GM12878 (cell line): ENCODE measurements around the gene IGSF8. TPM values are rescaled to one million over a fixed set of nuclear protein-coding genes. Genes with fewer than 3 reads are reported as not detected.

Experiments
- ATAC-seq: fragments of 200-7000 bp; cut with Tn5 transposase; 3 replicates; pipeline ENCODE4 v1.9.1; 2020; ENCODE audit warnings: mild to moderate bottlenecking, moderate library complexity
- BruUV-seq: library from RNA; stranded (reverse); fragments of 400-500 nt; replicated peaks from 2 replicates; lab custom pipeline; 2021; lab: Mats Ljungman, UMichigan
- CTCF ChIA-PET: fragments of 300-600 bp; sonication (Branson Sonifier 250); formaldehyde crosslinking; extraction: SDS; loops from one replicate; lab custom pipeline; 2021; ENCODE audit warnings: inconsistent platforms; lab: Yijun Ruan, JAX
- POLR2A ChIA-PET: fragments of 350-600 bp; formaldehyde crosslinking; extraction: SDS; loops from one replicate; lab custom pipeline; 2021; ENCODE audit warnings: inconsistent platforms; lab: Charles Lee
- RAD21 ChIA-PET: fragments of 300-600 bp; sonication (Branson Sonifier 250); formaldehyde crosslinking; loops from one replicate; lab custom pipeline; 2023; ENCODE audit warnings: antibody characterized with exemption; ENCODE audit not compliant: unreplicated experiment; lab: Charles Lee
- SMC1A ChIA-PET: fragments of 300-600 bp; sonication (Branson Sonifier 250); formaldehyde crosslinking; loops from one replicate; lab custom pipeline; 2023; ENCODE audit not compliant: unreplicated experiment, uncharacterized antibody; lab: Charles Lee
- DNase-seq: peaks from one replicate; pipeline ENCODE4 v3.0.0-alpha.2; 2011; ENCODE audit warnings: low read depth, low spot score
- FAIRE-seq: peaks from 3 replicates; lab custom pipeline; 2011; peaks lifted over from hg19 to GRCh38; lab: Jason Lieb, UNC
- H2AFZ ChIP-seq: 2 replicates; pipeline ENCODE4 v1.6.0; 2011; ENCODE audit warnings: low read depth, low read length, control low read depth; ENCODE audit not compliant: control insufficient read depth
- H3K27ac ChIP-seq: 2 replicates; pipeline ENCODE4 v1.5.1; 2011; ENCODE audit warnings: control low read depth; ENCODE audit not compliant: control insufficient read depth, insufficient read depth
- H3K27me3 ChIP-seq, 2 experiments: replicated peaks in 1 of 2; 2 replicates each; pipeline versions ENCODE4 v1.6.0 to v1.6.1; 2011; ENCODE audit warnings: low read length in 1 of 2; ENCODE audit not compliant: control insufficient read depth in 2 of 2, insufficient read depth in 2 of 2
- H3K36me3 ChIP-seq, 2 experiments: 2 replicates each; pipeline ENCODE4 v1.5.1; 2011; ENCODE audit warnings: low read length in 1 of 2; ENCODE audit not compliant: control insufficient read depth in 2 of 2, insufficient read depth in 2 of 2
- H3K4me1 ChIP-seq: 2 replicates; pipeline ENCODE4 v1.6.1; 2011; ENCODE audit warnings: mild to moderate bottlenecking, low read length, moderate library complexity, mixed read lengths; ENCODE audit not compliant: control insufficient read depth, insufficient read depth
- H3K4me2 ChIP-seq: 2 replicates; pipeline ENCODE4 v1.6.0; 2011; ENCODE audit warnings: control low read depth; ENCODE audit not compliant: control insufficient read depth, insufficient read depth
- H3K4me3 ChIP-seq: fragments of 200-600 bp; sonication (generic); 2 replicates; pipeline ENCODE4 v1.5.1; 2016
- H3K79me2 ChIP-seq: 2 replicates; pipeline ENCODE4 v1.6.0; 2011; ENCODE audit warnings: low read length; ENCODE audit not compliant: control insufficient read depth, insufficient read depth
- H3K9ac ChIP-seq: 2 replicates; pipeline ENCODE4 v1.8.0; 2011; ENCODE audit warnings: low read length, control low read depth, mixed read lengths; ENCODE audit not compliant: control insufficient read depth, insufficient read depth
- H3K9me3 ChIP-seq: replicated peaks from 3 replicates; pipeline ENCODE4 v1.5.1; 2011; ENCODE audit warnings: mild to moderate bottlenecking, low read length; ENCODE audit not compliant: control insufficient read depth, insufficient read depth
- H4K20me1 ChIP-seq: 2 replicates; pipeline ENCODE4 v1.6.0; 2011; ENCODE audit not compliant: control insufficient read depth, insufficient read depth
- CBFB ChIP-seq: IDR thresholded peaks from 2 replicates; pipeline ENCODE4 v1.6.1; 2016; ENCODE audit warnings: antibody characterized with exemption, low read depth
- FOS ChIP-seq: IDR thresholded peaks from 3 replicates; pipeline ENCODE4 v1.6.1; 2011; ENCODE audit warnings: borderline replicate concordance; ENCODE audit not compliant: insufficient read length; ENCODE audit errors: extremely low read depth
- HDAC6 ChIP-seq: fragments of 200-600 bp; sonication (generic); IDR thresholded peaks from one replicate; pipeline ENCODE4 v1.8.0; 2017; ENCODE audit warnings: antibody characterized with exemption; ENCODE audit not compliant: unreplicated experiment
- IKZF2 ChIP-seq, 2 experiments: fragments of 450-650 bp; IDR thresholded peaks; 2 replicates each; pipeline ENCODE4 v1.6.1; 2017; ENCODE audit warnings: mild to moderate bottlenecking in 2 of 2, moderate library complexity in 2 of 2
- JUNB ChIP-seq: IDR thresholded peaks from 2 replicates; pipeline ENCODE4 v1.6.1; 2016; ENCODE audit warnings: antibody characterized with exemption, mild to moderate bottlenecking
- MTA2 ChIP-seq: fragments of 450-650 bp; IDR thresholded peaks from 2 replicates; pipeline ENCODE4 v1.6.1; 2016; ENCODE audit warnings: low read depth, mild to moderate bottlenecking, moderate library complexity
- NFIC ChIP-seq: IDR thresholded peaks from 2 replicates; pipeline ENCODE4 v1.6.1; 2012; ENCODE audit warnings: low read depth, mild to moderate bottlenecking, inconsistent platforms, low read length, moderate library complexity
- NFYB ChIP-seq: IDR thresholded peaks from 2 replicates; pipeline ENCODE4 v1.6.1; 2011; ENCODE audit warnings: low read depth, mild to moderate bottlenecking, low read length, improper control_type of control experiment, moderate library complexity; ENCODE audit not compliant: insufficient read depth
- PML ChIP-seq: IDR thresholded peaks from 2 replicates; pipeline ENCODE4 v1.6.1; 2012; ENCODE audit warnings: low read length, inconsistent platforms
- POLR2AphosphoS5 ChIP-seq: IDR thresholded peaks from 2 replicates; pipeline ENCODE4 v1.6.1; 2011; ENCODE audit warnings: mild to moderate bottlenecking, low read length, inconsistent platforms
- RAD21 ChIP-seq: IDR thresholded peaks from 2 replicates; pipeline ENCODE4 v1.6.1; 2011; ENCODE audit warnings: mild to moderate bottlenecking, low read depth, low read length, moderate library complexity; ENCODE audit not compliant: insufficient read depth
- SP1 ChIP-seq: IDR thresholded peaks from one replicate; pipeline ENCODE4 v1.6.1; 2011; ENCODE audit warnings: low read depth, low read length
- TCF3 ChIP-seq: IDR thresholded peaks from 2 replicates; pipeline ENCODE4 v1.6.1; 2012; ENCODE audit warnings: low read depth, mild to moderate bottlenecking, low read length, borderline replicate concordance; ENCODE audit not compliant: insufficient read depth
- ZNF24 ChIP-seq: fragments of 450-650 bp; IDR thresholded peaks from 2 replicates; pipeline ENCODE4 v1.6.1; 2017; ENCODE audit warnings: antibody characterized with exemption, mild to moderate bottlenecking
- ZSCAN29 ChIP-seq: fragments of 450-650 bp; IDR thresholded peaks from 2 replicates; pipeline ENCODE4 v1.6.1; 2017; ENCODE audit warnings: mild to moderate bottlenecking, moderate library complexity
- ZZZ3 ChIP-seq: IDR thresholded peaks from 2 replicates; pipeline ENCODE4 v1.6.1; 2011; ENCODE audit warnings: low read depth; ENCODE audit not compliant: control insufficient read depth, insufficient read length
- WGBS: methylation state at CpG from one replicate; pipeline ENCODE4 v1.1.6; 2016; ENCODE audit warnings: low lambda C conversion rate; ENCODE audit not compliant: insufficient replicate concordance, insufficient coverage; ENCODE audit errors: missing lambda C conversion rate; 5-methylcytosine and 5-hydroxymethylcytosine counted together
- in situ Hi-C: fragments of 300-500 bp; cut with MboI; formaldehyde crosslinking; loops from 9 replicates; pipeline ENCODE4 v1.14.3; 2018; ENCODE audit warnings: mixed read lengths
- intact Hi-C: fragments of 100-400 bp; cut with micrococcal nuclease; formaldehyde crosslinking; loops from one replicate; pipeline ENCODE4 v1.14.2; 2022; ENCODE audit not compliant: unreplicated experiment
- polyA plus RNA-seq, 11 experiments: library from polyadenylated mRNA; depleted of rRNA in 4 of 11; unstranded in 6 of 11; stranded (reverse) in 5 of 11; fragments of >200 nt; fragmentation: Nextera tagmentation in 4 of 11; fragmentation: Illumina TruSeq in 1 of 11; extraction: Ambion mirVana in 4 of 11; extraction: Trizol in 1 of 11; gene quantifications; 1 replicate in 1 of 11; 2 replicates in 10 of 11; pipeline versions ENCODE4 v1.2.1 to v1.2.3, GENCODE V29; 2011 to 2016; ENCODE audit warnings: inconsistent platforms in 2 of 11, missing spikeins in 2 of 11, low read depth in 1 of 11
- total RNA-seq, 4 experiments: library from RNA; depleted of rRNA in 3 of 4; stranded (reverse); fragments of >200 nt in 3 of 4; fragmentation: Illumina TruSeq in 1 of 4; extraction: Trizol in 1 of 4; gene quantifications; 2 replicates each; pipeline versions ENCODE4 v1.2.1 to v1.2.3, GENCODE V29; 2013 to 2021
- TF ChIP-seq, protein P1 (sequence below): fragments of 450-650 bp; IDR thresholded peaks from 2 replicates; pipeline ENCODE4 v1.6.1; 2016; ENCODE audit warnings: mild to moderate bottlenecking
- TF ChIP-seq, protein P2 (sequence below): IDR thresholded peaks from 2 replicates; pipeline ENCODE4 v1.6.1; 2012; ENCODE audit warnings: low read depth, low read length, improper control_type of control experiment
- TF ChIP-seq, protein P3 (sequence below): fragments of 450-650 bp; conservative IDR thresholded peaks from 2 replicates; pipeline ENCODE4 v1.6.1; 2017; ENCODE audit warnings: mild to moderate bottlenecking, moderate library complexity

The IGSF8 gene
- total and polyA plus RNA-seq, 10 of the 15 experiments (the other 5 are each of a cell fraction or from before 2014, with no cell fraction given) = 0.64 to 24.7 (median 13.9) TPM

DNA sequence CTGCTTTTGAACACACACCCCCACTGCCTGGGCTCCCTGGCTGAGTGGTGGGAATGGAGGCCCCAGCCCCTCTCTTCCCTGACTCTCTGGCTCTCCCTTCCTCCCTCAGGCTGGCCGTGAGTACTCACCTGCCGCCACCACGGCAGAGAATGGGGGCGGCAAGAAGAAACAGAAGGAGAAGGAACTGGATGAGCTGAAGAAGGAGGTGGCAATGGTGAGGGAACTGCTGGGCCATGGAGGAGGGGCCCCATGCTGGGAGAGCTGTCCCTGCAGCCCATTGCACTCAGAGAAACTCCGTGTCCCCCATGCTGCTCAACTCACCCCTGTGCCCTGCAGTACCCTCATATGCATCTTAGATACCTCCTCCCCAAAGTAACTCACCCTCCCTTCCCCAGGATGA, 22.4 kb upstream of the IGSF8 start (continued):
- TF ChIP-seq MTA2 = no peak
- TF ChIP-seq ZNF24 = no peak
- TF ChIP-seq, protein P1, sequence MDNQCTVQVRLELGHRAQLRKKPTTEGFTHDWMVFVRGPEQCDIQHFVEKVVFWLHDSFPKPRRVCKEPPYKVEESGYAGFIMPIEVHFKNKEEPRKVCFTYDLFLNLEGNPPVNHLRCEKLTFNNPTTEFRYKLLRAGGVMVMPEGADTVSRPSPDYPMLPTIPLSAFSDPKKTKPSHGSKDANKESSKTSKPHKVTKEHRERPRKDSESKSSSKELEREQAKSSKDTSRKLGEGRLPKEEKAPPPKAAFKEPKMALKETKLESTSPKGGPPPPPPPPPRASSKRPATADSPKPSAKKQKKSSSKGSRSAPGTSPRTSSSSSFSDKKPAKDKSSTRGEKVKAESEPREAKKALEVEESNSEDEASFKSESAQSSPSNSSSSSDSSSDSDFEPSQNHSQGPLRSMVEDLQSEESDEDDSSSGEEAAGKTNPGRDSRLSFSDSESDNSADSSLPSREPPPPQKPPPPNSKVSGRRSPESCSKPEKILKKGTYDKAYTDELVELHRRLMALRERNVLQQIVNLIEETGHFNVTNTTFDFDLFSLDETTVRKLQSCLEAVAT = no peak
- no peak for TF ChIP-seq JUNB
- TF ChIP-seq POLR2AphosphoS5 = no peak
- TF ChIP-seq HDAC6 = no peak
- TF ChIP-seq, protein P2, sequence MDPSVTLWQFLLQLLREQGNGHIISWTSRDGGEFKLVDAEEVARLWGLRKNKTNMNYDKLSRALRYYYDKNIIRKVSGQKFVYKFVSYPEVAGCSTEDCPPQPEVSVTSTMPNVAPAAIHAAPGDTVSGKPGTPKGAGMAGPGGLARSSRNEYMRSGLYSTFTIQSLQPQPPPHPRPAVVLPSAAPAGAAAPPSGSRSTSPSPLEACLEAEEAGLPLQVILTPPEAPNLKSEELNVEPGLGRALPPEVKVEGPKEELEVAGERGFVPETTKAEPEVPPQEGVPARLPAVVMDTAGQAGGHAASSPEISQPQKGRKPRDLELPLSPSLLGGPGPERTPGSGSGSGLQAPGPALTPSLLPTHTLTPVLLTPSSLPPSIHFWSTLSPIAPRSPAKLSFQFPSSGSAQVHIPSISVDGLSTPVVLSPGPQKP = no peak

DNA sequence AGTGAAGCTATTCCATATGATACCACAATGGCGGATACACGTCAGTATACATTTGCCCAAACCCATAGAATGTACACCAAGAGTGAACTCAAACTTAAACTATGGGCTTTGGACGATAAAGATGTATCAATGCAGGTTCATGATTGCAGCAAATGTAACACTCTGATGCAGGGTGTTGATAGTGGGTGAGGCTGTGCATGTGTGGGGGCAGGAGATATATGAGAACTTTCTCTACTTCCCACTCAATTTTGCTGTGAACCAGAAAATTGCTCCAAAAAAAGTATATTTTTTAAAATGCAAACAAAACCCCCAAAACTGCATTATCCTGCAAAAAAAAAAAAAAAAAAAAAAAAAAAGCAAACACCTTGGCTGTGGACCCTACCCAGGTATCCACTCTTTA, 20.5 kb upstream of the IGSF8 start:
- FAIRE-seq (no peak), ATAC-seq (no peak), DNase-seq (no peak)
- ChIA-PET SMC1A (no interaction called here), POLR2A (no interaction called here), CTCF (no interaction called here), RAD21 (no interaction called here)
- H3K9ac ChIP-seq = no peak overlapping the region
- in situ Hi-C loops (no loop called here), intact Hi-C loops (no loop called here)
- TF ChIP-seq ZSCAN29 (no peak), RAD21 (no peak), CBFB (no peak), NFIC (no peak), IKZF2 (IDR thresholded peaks at IDR 0.05) (no peak), PML (no peak), NFYB (no peak), FOS (no peak), TCF3 (no peak), SP1 (no peak), ZZZ3 (no peak), ZNF24 (no peak)
- TF ChIP-seq, protein P3, sequence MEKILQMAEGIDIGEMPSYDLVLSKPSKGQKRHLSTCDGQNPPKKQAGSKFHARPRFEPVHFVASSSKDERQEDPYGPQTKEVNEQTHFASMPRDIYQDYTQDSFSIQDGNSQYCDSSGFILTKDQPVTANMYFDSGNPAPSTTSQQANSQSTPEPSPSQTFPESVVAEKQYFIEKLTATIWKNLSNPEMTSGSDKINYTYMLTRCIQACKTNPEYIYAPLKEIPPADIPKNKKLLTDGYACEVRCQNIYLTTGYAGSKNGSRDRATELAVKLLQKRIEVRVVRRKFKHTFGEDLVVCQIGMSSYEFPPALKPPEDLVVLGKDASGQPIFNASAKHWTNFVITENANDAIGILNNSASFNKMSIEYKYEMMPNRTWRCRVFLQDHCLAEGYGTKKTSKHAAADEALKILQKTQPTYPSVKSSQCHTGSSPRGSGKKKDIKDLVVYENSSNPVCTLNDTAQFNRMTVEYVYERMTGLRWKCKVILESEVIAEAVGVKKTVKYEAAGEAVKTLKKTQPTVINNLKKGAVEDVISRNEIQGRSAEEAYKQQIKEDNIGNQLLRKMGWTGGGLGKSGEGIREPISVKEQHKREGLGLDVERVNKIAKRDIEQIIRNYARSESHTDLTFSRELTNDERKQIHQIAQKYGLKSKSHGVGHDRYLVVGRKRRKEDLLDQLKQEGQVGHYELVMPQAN = no peak
- H3K27ac ChIP-seq = no peak overlapping the region
- no peak overlapping the region for H3K4me2 ChIP-seq
- H4K20me1 ChIP-seq = 0 out of 2 replicates have a peak, but pooled peaks cover 3% of the 10 kb centered on the region
- H3K27me3 ChIP-seq = peaks cover 0 to 7% of the 10 kb centered on the region in 2 experiments
- no peak overlapping the region for H3K4me3 ChIP-seq
- no peaks in the 10 kb centered on the region for H3K4me1 ChIP-seq
- no peak overlapping the region for H2AFZ ChIP-seq
- H3K9me3 ChIP-seq = no peaks in the 10 kb centered on the region
- no peaks in the 10 kb centered on the region for H3K79me2 ChIP-seq
- no TSS peak for BruUV-seq
- no peaks in the 10 kb centered on the region for H3K36me3 ChIP-seq
- whole genome bisulfite sequencing = 17% methylated on average over 3 of the region's 3 CpGs
